ENCODE results near the gene MDC1. TPM values are rescaled to one million over a fixed set of nuclear protein-coding genes. Genes with fewer than 3 reads are reported as not detected.

Gene MDC1
- total and polyA plus RNA-seq, 2 of the 13 experiments (the other 11 are each of a cell fraction or from before 2014, with no cell fraction given) = 8.4 to 14.0 TPM

DNA sequence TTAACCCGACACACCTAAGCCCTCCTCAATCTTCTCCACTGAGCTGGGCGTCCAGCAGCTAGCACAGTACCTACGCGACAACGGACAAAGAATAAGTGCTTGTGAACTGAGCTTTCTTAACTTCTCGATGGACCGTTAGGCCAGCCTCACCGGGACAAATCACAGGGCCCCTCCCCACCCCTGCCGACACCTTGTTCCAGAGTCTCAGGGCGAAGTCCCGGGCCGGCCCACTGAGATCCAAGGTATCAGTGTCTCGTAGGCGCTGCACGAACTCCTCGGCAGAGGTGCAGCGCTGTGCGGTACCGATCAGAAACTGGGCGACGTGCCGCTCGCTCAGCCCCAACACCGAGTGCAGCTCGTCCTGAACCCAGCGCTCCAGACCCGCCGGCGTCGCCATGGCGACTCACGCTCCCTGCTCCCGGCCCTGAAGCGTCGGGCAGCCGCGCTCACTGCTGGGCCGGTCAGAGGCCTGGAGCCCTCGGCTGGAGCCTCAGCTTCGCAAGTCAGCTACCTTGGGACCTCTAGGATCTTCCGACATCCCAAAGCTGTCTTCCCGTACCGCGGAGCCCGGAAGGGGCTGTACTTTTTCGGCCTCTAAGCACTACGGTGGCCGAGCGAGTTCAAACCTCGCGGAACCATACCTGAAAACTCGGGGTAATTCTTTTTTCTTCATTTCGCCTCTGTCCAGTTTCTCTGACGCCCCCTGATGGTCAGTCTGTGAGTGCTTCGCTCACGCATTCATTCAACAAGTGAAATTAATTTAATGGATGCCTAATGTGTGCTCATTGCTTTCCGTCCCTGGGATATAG is 44.4 kb downstream of the MDC1 start, which contains the start of gene DHX16 (continued):
- TF ChIP-seq, protein P1, sequence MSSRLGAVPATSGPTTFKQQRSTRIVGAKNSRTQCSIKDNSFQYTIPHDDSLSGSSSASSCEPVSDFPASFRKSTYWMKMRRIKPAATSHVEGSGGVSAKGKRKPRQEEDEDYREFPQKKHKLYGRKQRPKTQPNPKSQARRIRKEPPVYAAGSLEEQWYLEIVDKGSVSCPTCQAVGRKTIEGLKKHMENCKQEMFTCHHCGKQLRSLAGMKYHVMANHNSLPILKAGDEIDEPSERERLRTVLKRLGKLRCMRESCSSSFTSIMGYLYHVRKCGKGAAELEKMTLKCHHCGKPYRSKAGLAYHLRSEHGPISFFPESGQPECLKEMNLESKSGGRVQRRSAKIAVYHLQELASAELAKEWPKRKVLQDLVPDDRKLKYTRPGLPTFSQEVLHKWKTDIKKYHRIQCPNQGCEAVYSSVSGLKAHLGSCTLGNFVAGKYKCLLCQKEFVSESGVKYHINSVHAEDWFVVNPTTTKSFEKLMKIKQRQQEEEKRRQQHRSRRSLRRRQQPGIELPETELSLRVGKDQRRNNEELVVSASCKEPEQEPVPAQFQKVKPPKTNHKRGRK (CRISPR knock-in tag; IDR thresholded peaks at IDR 0.05) = no peak; the same call in 1 of the 2 replicates
- TF ChIP-seq SOX13 (IDR thresholded peaks at IDR 0.05) (no peak), SOX13 (CRISPR knock-in tag; conservative IDR thresholded peaks at IDR 0.05 in 1 of 2, IDR thresholded peaks at IDR 0.05 in 1 of 2) (peak in 1 of 2 experiments; percentile 44; a peak in 1 of 4 replicates), EED (CRISPR knock-in tag; IDR thresholded peaks at IDR 0.05) (no peak; the same call in 1 of the 2 replicates), ZBTB20 (CRISPR knock-in tag; IDR thresholded peaks at IDR 0.05; ENCODE audit: borderline replicate concordance, low read depth) (peak; percentile 83; the same call in 1 of the 2 replicates), BRCA1 (CRISPR knock-in tag; IDR thresholded peaks at IDR 0.05) (no peak), ZNF709 (CRISPR knock-in tag; IDR thresholded peaks at IDR 0.05) (no peak), ZNF501 (CRISPR knock-in tag; IDR thresholded peaks at IDR 0.05) (peak; percentile 96), NCOA2 (CRISPR knock-in tag; IDR thresholded peaks at IDR 0.05) (peak; percentile 64), ZNF326 (CRISPR knock-in tag; IDR thresholded peaks at IDR 0.05; ENCODE audit: borderline replicate concordance) (no peak), FOSL1 (CRISPR knock-in tag; IDR thresholded peaks at IDR 0.05; ENCODE audit: borderline replicate concordance) (no peak), KLF13 (CRISPR knock-in tag; IDR thresholded peaks at IDR 0.05) (no peak)
- TF ChIP-seq, protein P2, sequence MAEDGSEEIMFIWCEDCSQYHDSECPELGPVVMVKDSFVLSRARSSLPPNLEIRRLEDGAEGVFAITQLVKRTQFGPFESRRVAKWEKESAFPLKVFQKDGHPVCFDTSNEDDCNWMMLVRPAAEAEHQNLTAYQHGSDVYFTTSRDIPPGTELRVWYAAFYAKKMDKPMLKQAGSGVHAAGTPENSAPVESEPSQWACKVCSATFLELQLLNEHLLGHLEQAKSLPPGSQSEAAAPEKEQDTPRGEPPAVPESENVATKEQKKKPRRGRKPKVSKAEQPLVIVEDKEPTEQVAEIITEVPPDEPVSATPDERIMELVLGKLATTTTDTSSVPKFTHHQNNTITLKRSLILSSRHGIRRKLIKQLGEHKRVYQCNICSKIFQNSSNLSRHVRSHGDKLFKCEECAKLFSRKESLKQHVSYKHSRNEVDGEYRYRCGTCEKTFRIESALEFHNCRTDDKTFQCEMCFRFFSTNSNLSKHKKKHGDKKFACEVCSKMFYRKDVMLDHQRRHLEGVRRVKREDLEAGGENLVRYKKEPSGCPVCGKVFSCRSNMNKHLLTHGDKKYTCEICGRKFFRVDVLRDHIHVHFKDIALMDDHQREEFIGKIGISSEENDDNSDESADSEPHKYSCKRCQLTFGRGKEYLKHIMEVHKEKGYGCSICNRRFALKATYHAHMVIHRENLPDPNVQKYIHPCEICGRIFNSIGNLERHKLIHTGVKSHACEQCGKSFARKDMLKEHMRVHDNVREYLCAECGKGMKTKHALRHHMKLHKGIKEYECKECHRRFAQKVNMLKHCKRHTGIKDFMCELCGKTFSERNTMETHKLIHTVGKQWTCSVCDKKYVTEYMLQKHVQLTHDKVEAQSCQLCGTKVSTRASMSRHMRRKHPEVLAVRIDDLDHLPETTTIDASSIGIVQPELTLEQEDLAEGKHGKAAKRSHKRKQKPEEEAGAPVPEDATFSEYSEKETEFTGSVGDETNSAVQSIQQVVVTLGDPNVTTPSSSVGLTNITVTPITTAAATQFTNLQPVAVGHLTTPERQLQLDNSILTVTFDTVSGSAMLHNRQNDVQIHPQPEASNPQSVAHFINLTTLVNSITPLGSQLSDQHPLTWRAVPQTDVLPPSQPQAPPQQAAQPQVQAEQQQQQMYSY (CRISPR knock-in tag; IDR thresholded peaks at IDR 0.05) = no peak
- TF ChIP-seq, protein P3, sequence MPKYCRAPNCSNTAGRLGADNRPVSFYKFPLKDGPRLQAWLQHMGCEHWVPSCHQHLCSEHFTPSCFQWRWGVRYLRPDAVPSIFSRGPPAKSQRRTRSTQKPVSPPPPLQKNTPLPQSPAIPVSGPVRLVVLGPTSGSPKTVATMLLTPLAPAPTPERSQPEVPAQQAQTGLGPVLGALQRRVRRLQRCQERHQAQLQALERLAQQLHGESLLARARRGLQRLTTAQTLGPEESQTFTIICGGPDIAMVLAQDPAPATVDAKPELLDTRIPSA (CRISPR knock-in tag; IDR thresholded peaks at IDR 0.05; ENCODE audit: borderline replicate concordance) = no peak
- TF ChIP-seq, protein P4, sequence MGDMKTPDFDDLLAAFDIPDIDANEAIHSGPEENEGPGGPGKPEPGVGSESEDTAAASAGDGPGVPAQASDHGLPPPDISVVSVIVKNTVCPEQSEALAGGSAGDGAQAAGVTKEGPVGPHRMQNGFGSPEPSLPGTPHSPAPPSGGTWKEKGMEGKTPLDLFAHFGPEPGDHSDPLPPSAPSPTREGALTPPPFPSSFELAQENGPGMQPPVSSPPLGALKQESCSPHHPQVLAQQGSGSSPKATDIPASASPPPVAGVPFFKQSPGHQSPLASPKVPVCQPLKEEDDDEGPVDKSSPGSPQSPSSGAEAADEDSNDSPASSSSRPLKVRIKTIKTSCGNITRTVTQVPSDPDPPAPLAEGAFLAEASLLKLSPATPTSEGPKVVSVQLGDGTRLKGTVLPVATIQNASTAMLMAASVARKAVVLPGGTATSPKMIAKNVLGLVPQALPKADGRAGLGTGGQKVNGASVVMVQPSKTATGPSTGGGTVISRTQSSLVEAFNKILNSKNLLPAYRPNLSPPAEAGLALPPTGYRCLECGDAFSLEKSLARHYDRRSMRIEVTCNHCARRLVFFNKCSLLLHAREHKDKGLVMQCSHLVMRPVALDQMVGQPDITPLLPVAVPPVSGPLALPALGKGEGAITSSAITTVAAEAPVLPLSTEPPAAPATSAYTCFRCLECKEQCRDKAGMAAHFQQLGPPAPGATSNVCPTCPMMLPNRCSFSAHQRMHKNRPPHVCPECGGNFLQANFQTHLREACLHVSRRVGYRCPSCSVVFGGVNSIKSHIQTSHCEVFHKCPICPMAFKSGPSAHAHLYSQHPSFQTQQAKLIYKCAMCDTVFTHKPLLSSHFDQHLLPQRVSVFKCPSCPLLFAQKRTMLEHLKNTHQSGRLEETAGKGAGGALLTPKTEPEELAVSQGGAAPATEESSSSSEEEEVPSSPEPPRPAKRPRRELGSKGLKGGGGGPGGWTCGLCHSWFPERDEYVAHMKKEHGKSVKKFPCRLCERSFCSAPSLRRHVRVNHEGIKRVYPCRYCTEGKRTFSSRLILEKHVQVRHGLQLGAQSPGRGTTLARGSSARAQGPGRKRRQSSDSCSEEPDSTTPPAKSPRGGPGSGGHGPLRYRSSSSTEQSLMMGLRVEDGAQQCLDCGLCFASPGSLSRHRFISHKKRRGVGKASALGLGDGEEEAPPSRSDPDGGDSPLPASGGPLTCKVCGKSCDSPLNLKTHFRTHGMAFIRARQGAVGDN (CRISPR knock-in tag; IDR thresholded peaks at IDR 0.05) = peak; percentile 89

Data from HepG2 (cell line).